Neutrophil (primary cell): ENCODE results near the gene STAT3.

ENCODE experiments used
- H3K27ac ChIP-seq: fragments of 200-600 bp; sonication (generic); 2 replicates; pipeline ENCODE4 v1.5.1; 2016; ENCODE audit warnings: mild to moderate bottlenecking, moderate library complexity
- H3K27me3 ChIP-seq: fragments of 200-600 bp; sonication (generic); 2 replicates; pipeline ENCODE4 v1.6.0; 2016; ENCODE audit warnings: mild to moderate bottlenecking
- H3K36me3 ChIP-seq: fragments of 200-600 bp; sonication (generic); 2 replicates; pipeline ENCODE4 v1.5.1; 2017
- H3K4me1 ChIP-seq, 2 experiments: fragments of 200-600 bp in 1 of 2; sonication (generic) in 1 of 2; 1 replicate in 1 of 2; 2 replicates in 1 of 2; pipeline versions ENCODE4 v1.5.1 to v1.6.1; 2013 to 2016; ENCODE audit warnings: low read depth in 1 of 2, low read length in 1 of 2, mild to moderate bottlenecking in 1 of 2, moderate library complexity in 1 of 2; ENCODE audit not compliant: control insufficient read depth in 1 of 2, insufficient read depth in 1 of 2
- H3K4me3 ChIP-seq, 2 experiments: fragments of 200-600 bp in 1 of 2; sonication (generic) in 1 of 2; 1 replicate in 1 of 2; 2 replicates in 1 of 2; pipeline ENCODE4 v1.5.1; 2013 to 2016; ENCODE audit warnings: low read depth in 1 of 2, low read length in 1 of 2, mild to moderate bottlenecking in 1 of 2, moderate library complexity in 1 of 2
- H3K9me3 ChIP-seq: fragments of 200-600 bp; sonication (generic); 2 replicates; pipeline ENCODE4 v1.5.1; 2016
- CTCF ChIP-seq: fragments of 200-600 bp; sonication (generic); IDR thresholded peaks from 2 replicates; pipeline ENCODE4 v1.5.1; 2016; ENCODE audit warnings: antibody characterized with exemption

STAT3 gene

GRCh38 chr17:42317266-42317845 lies 70.9 kb downstream of the STAT3 start:
- H3K27ac ChIP-seq: no peak overlapping the region
- H3K27me3 ChIP-seq: no peaks in the 10 kb centered on the region
- peaks cover 100% of the 10 kb centered on the region for H3K36me3 ChIP-seq
- no peak overlapping the region for H3K4me3 ChIP-seq
- TF ChIP-seq CTCF: no peak
- peaks cover 17 to 26% of the 10 kb centered on the region in 2 experiments for H3K4me1 ChIP-seq
- H3K9me3 ChIP-seq: no peaks in the 10 kb centered on the region

GRCh38 chr17:42316755-42317154 lies 71.5 kb downstream of the STAT3 start:
- H3K4me3 ChIP-seq: no peak overlapping the region
- H3K36me3 ChIP-seq: peaks cover 100% of the 10 kb centered on the region
- H3K27me3 ChIP-seq: no peaks in the 10 kb centered on the region
- peaks cover 23 to 32% of the 10 kb centered on the region in 2 experiments for H3K4me1 ChIP-seq
- no peak overlapping the region for H3K27ac ChIP-seq
- H3K9me3 ChIP-seq: no peaks in the 10 kb centered on the region
- TF ChIP-seq CTCF: no peak

- TF ChIP-seq CTCF: no peak
- peak overlapping the region; percentile 10 for H3K27ac ChIP-seq
- H3K4me3 ChIP-seq: no peak overlapping the region
These were observed 72.7 kb downstream of the STAT3 start for GRCh38 chr17:42315402-42316156.

DNA sequence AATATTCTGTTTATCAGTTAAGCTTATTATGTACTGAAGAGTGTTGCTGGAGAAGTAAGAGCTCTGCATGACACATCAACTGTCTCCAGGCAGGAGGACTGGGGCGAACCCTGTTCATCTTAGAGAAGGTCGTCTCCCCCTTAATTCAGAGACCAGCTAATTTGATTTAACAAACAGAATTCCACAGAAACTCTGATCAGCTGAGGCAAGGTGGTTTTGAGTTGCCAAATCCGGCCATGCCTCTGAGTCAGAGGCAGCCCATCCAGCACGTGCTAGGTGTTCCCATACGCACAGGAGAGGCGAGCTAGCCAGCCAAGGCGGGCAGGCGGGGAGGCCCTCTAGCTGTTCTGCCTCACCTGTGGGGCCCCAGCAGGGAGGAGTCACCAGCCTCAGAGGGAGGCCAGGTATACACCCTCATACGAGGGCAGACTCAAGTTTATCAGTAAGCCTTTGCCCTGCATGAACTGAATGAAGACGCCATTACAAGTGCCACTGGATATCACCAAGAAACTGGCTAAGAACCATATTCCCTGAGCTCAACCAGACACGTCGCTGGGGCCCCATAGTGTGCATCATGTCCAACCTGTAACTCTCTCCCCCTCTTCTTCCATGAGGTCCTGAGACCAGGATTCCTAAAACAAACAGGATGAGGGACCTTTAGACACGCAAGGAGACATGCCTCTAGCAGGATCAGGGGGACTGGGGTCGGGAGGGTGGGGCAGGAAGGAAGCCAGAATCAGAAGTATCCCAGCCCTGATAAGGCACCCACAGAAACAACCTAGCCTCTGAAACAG lies 74.3 kb downstream of the STAT3 start:
- H3K4me1 ChIP-seq: peaks cover 20 to 25% of the 10 kb centered on the region in 2 experiments
- peaks cover 100% of the 10 kb centered on the region for H3K36me3 ChIP-seq
- peak overlapping the region; percentile 18 for H3K27ac ChIP-seq
- no peaks in the 10 kb centered on the region for H3K27me3 ChIP-seq
- no peak overlapping the region for H3K4me3 ChIP-seq
- TF ChIP-seq CTCF: no peak
- H3K9me3 ChIP-seq: no peaks in the 10 kb centered on the region

More at GRCh38 chr17:42315402-42316156, 72.7 kb downstream of the STAT3 start:
- peaks cover 30 to 38% of the 10 kb centered on the region in 2 experiments for H3K4me1 ChIP-seq
- peaks cover 100% of the 10 kb centered on the region for H3K36me3 ChIP-seq
- no peaks in the 10 kb centered on the region for H3K9me3 ChIP-seq
- no peaks in the 10 kb centered on the region for H3K27me3 ChIP-seq

DNA sequence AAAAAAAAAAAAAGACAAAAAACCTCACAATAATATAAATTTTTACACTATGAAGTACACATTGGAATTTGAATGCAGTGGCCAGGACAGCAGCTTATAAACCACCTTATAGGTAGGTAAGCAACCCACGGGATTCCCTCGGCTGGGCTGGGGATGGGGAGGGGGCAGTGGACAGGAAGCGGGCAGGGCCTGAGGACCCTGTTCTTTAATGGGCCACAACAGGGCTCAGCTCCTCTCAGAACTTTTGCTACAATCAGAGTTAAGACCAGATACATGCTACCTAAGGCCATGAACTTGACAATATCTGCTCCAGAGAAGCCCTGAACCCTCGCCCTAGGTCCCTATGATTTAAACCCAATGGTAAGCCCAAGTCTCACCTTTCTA lies 74.9 kb downstream of the STAT3 start:
- Histone ChIP-seq H3K36me3 (peaks cover 100% of the 10 kb centered on the region), H3K9me3 (no peaks in the 10 kb centered on the region), H3K27ac (no peak overlapping the region), H3K4me1 (peaks cover 20 to 25% of the 10 kb centered on the region in 2 experiments), H3K27me3 (no peaks in the 10 kb centered on the region), H3K4me3 (no peak overlapping the region)
- no peak for TF ChIP-seq CTCF
